ENCODE measurements around the gene PLAGL1.

DNA sequence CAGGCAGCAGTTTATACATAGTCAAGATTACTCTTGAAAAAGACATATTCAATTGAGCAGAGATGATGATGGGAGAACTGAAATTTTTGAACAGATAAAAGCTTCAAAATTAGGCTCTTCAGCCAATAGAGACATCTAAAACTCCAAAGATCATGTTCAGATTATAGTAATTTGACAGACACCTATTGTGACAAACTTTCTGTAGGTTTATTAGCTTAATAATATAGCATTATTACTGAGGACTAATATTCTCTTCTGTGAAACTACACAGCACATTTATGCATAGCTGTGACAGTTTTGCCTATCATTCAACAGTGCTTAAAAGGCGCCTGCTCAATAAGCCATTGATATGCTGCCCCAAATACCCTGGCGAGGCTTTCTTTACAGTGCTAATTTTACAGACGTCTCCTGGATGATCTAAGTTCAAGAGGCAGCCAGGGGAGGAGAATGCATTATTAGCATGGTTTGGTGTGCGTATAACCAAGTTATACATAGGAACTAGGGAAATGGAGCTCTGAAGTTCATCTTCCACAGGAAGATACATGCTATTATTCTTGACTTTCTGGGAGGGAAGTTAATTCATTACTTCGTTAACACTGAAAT, 21.5 kb downstream of the PLAGL1 start:
- TF ChIP-seq POLR2AphosphoS5 (IDR thresholded peaks at IDR 0.05; ENCODE audit: low read depth, low read length) (no peak), EZH2 (IDR thresholded peaks at IDR 0.05; ENCODE audit: low read depth, low read length, severe bottlenecking) (no peak), EP300 (IDR thresholded peaks at IDR 0.05; ENCODE audit: borderline replicate concordance in 1 of 2, low read depth in 2 of 2, low read length in 2 of 2) (no peak), JUN (IDR thresholded peaks at IDR 0.05; ENCODE audit: low read depth, low read length) (no peak)
- TF ChIP-seq, protein P1, sequence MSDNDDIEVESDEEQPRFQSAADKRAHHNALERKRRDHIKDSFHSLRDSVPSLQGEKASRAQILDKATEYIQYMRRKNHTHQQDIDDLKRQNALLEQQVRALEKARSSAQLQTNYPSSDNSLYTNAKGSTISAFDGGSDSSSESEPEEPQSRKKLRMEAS (IDR thresholded peaks at IDR 0.05), result no peak
- TF ChIP-seq, protein P2, sequence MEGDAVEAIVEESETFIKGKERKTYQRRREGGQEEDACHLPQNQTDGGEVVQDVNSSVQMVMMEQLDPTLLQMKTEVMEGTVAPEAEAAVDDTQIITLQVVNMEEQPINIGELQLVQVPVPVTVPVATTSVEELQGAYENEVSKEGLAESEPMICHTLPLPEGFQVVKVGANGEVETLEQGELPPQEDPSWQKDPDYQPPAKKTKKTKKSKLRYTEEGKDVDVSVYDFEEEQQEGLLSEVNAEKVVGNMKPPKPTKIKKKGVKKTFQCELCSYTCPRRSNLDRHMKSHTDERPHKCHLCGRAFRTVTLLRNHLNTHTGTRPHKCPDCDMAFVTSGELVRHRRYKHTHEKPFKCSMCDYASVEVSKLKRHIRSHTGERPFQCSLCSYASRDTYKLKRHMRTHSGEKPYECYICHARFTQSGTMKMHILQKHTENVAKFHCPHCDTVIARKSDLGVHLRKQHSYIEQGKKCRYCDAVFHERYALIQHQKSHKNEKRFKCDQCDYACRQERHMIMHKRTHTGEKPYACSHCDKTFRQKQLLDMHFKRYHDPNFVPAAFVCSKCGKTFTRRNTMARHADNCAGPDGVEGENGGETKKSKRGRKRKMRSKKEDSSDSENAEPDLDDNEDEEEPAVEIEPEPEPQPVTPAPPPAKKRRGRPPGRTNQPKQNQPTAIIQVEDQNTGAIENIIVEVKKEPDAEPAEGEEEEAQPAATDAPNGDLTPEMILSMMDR (IDR thresholded peaks at IDR 0.05; ENCODE audit: control extremely low read depth in 1 of 3, insufficient read depth in 1 of 3, low read depth in 1 of 3, low read length in 3 of 3), result no peak
